ENCODE results near the gene MMP15. TPM values are rescaled to one million over a fixed set of nuclear protein-coding genes. Genes with fewer than 3 reads are reported as not detected.
A peak's percentile ranks its signal among the peaks of the same experiment; 100 is the strongest.

The MMP15 gene
- total and polyA plus RNA-seq, 2 of the 13 experiments (the other 11 are each of a cell fraction or from before 2014, with no cell fraction given): 35.2 to 44.9 TPM

- TF ChIP-seq, protein P1, sequence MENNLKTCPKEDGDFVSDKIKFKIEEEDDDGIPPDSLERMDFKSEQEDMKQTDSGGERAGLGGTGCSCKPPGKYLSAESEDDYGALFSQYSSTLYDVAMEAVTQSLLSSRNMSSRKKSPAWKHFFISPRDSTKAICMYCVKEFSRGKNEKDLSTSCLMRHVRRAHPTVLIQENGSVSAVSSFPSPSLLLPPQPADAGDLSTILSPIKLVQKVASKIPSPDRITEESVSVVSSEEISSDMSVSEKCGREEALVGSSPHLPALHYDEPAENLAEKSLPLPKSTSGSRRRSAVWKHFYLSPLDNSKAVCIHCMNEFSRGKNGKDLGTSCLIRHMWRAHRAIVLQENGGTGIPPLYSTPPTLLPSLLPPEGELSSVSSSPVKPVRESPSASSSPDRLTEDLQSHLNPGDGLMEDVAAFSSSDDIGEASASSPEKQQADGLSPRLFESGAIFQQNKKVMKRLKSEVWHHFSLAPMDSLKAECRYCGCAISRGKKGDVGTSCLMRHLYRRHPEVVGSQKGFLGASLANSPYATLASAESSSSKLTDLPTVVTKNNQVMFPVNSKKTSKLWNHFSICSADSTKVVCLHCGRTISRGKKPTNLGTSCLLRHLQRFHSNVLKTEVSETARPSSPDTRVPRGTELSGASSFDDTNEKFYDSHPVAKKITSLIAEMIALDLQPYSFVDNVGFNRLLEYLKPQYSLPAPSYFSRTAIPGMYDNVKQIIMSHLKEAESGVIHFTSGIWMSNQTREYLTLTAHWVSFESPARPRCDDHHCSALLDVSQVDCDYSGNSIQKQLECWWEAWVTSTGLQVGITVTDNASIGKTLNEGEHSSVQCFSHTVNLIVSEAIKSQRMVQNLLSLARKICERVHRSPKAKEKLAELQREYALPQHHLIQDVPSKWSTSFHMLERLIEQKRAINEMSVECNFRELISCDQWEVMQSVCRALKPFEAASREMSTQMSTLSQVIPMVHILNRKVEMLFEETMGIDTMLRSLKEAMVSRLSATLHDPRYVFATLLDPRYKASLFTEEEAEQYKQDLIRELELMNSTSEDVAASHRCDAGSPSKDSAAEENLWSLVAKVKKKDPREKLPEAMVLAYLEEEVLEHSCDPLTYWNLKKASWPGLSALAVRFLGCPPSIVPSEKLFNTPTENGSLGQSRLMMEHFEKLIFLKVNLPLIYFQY (CRISPR knock-in tag; IDR thresholded peaks at IDR 0.05; ENCODE audit: borderline replicate concordance): no peak
- TF ChIP-seq MTF2 (CRISPR knock-in tag; IDR thresholded peaks at IDR 0.05; ENCODE audit: borderline replicate concordance) (0 out of 2 replicates have a peak, but pooled peaks have one; percentile 0), XBP1 (CRISPR knock-in tag; IDR thresholded peaks at IDR 0.05) (no peak), ZNF263 (CRISPR knock-in tag; IDR thresholded peaks at IDR 0.05) (peak; percentile 5; the same call in 1 of the 2 replicates), HNRNPK (IDR thresholded peaks at IDR 0.05; ENCODE audit: low read depth, low read length, poor library complexity, severe bottlenecking) (peak; percentile 5), MXD4 (CRISPR knock-in tag; IDR thresholded peaks at IDR 0.05) (no peak), ZNF274 (CRISPR knock-in tag; IDR thresholded peaks at IDR 0.05) (peak; percentile 37; the same call in 1 of the 2 replicates), ZNF850 (CRISPR knock-in tag; conservative IDR thresholded peaks at IDR 0.05) (no peak), JUN (CRISPR knock-in tag; IDR thresholded peaks at IDR 0.05) (no peak), ZNF619 (CRISPR knock-in tag; IDR thresholded peaks at IDR 0.05) (0 out of 2 replicates have a peak, but pooled peaks have one; percentile 17), ZC3H13 (CRISPR knock-in tag; IDR thresholded peaks at IDR 0.05) (peak; percentile 65; the same call in 1 of the 2 replicates), CHD2 (IDR thresholded peaks at IDR 0.05; ENCODE audit: low read depth, low read length) (no peak), EP300 (IDR thresholded peaks at IDR 0.05; ENCODE audit: low read depth in 2 of 2, low read length in 2 of 2) (no peak), EP300 (CRISPR knock-in tag; IDR thresholded peaks at IDR 0.05; ENCODE audit: borderline replicate concordance) (no peak)
- TF ChIP-seq, protein P2, sequence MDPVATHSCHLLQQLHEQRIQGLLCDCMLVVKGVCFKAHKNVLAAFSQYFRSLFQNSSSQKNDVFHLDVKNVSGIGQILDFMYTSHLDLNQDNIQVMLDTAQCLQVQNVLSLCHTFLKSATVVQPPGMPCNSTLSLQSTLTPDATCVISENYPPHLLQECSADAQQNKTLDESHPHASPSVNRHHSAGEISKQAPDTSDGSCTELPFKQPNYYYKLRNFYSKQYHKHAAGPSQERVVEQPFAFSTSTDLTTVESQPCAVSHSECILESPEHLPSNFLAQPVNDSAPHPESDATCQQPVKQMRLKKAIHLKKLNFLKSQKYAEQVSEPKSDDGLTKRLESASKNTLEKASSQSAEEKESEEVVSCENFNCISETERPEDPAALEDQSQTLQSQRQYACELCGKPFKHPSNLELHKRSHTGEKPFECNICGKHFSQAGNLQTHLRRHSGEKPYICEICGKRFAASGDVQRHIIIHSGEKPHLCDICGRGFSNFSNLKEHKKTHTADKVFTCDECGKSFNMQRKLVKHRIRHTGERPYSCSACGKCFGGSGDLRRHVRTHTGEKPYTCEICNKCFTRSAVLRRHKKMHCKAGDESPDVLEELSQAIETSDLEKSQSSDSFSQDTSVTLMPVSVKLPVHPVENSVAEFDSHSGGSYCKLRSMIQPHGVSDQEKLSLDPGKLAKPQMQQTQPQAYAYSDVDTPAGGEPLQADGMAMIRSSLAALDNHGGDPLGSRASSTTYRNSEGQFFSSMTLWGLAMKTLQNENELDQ (CRISPR knock-in tag; IDR thresholded peaks at IDR 0.05; ENCODE audit: borderline replicate concordance): no peak
- TF ChIP-seq, protein P3, sequence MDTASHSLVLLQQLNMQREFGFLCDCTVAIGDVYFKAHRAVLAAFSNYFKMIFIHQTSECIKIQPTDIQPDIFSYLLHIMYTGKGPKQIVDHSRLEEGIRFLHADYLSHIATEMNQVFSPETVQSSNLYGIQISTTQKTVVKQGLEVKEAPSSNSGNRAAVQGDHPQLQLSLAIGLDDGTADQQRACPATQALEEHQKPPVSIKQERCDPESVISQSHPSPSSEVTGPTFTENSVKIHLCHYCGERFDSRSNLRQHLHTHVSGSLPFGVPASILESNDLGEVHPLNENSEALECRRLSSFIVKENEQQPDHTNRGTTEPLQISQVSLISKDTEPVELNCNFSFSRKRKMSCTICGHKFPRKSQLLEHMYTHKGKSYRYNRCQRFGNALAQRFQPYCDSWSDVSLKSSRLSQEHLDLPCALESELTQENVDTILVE (CRISPR knock-in tag; IDR thresholded peaks at IDR 0.05): peak; percentile 14; the same call in 1 of the 2 replicates
- TF ChIP-seq, protein P4, sequence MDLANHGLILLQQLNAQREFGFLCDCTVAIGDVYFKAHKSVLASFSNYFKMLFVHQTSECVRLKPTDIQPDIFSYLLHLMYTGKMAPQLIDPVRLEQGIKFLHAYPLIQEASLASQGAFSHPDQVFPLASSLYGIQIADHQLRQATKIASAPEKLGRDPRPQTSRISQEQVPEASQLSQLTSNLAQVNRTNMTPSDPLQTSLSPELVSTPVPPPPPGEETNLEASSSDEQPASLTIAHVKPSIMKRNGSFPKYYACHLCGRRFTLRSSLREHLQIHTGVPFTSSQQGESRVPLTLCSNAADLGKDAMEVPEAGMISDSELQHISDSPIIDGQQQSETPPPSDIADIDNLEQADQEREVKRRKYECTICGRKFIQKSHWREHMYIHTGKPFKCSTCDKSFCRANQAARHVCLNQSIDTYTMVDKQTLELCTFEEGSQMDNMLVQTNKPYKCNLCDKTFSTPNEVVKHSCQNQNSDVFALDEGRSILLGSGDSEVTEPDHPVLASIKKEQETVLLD (CRISPR knock-in tag; IDR thresholded peaks at IDR 0.05; ENCODE audit: low read depth): peak; percentile 97
- TF ChIP-seq, protein P5, sequence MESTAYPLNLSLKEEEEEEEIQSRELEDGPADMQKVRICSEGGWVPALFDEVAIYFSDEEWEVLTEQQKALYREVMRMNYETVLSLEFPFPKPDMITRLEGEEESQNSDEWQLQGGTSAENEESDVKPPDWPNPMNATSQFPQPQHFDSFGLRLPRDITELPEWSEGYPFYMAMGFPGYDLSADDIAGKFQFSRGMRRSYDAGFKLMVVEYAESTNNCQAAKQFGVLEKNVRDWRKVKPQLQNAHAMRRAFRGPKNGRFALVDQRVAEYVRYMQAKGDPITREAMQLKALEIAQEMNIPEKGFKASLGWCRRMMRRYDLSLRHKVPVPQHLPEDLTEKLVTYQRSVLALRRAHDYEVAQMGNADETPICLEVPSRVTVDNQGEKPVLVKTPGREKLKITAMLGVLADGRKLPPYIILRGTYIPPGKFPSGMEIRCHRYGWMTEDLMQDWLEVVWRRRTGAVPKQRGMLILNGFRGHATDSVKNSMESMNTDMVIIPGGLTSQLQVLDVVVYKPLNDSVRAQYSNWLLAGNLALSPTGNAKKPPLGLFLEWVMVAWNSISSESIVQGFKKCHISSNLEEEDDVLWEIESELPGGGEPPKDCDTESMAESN (CRISPR knock-in tag; conservative IDR thresholded peaks at IDR 0.05): 0 out of 2 replicates have a peak, but pooled peaks have one; percentile 49
These were observed 25.4 kb upstream of the MMP15 start, which contains the start of gene ZNF319 (continued) for GRCh38 chr16:57999971-58000705.

Data from HepG2 (cell line).